HG02981 (cell line): ENCODE measurements around the gene SLX9.
"Not testable (repeated sequence)": the region's sequence is repeated elsewhere in the genome, so short reads cannot be mapped to it uniquely, and the experiment has no call there.

Source experiments
- ATAC-seq: cut with Tn5 transposase; IDR thresholded peaks from one replicate; pipeline ENCODE4 v1.9.1; 2021; ENCODE audit warnings: mild to moderate bottlenecking, moderate library complexity; ENCODE audit not compliant: unreplicated experiment

The SLX9 gene

GRCh38 chr21:44973598-44973997, 33.8 kb downstream of the SLX9 start:
- no peak for ATAC-seq

GRCh38 chr21:44974676-44975075, 34.8 kb downstream of the SLX9 start:
- ATAC-seq, result no peak

DNA sequence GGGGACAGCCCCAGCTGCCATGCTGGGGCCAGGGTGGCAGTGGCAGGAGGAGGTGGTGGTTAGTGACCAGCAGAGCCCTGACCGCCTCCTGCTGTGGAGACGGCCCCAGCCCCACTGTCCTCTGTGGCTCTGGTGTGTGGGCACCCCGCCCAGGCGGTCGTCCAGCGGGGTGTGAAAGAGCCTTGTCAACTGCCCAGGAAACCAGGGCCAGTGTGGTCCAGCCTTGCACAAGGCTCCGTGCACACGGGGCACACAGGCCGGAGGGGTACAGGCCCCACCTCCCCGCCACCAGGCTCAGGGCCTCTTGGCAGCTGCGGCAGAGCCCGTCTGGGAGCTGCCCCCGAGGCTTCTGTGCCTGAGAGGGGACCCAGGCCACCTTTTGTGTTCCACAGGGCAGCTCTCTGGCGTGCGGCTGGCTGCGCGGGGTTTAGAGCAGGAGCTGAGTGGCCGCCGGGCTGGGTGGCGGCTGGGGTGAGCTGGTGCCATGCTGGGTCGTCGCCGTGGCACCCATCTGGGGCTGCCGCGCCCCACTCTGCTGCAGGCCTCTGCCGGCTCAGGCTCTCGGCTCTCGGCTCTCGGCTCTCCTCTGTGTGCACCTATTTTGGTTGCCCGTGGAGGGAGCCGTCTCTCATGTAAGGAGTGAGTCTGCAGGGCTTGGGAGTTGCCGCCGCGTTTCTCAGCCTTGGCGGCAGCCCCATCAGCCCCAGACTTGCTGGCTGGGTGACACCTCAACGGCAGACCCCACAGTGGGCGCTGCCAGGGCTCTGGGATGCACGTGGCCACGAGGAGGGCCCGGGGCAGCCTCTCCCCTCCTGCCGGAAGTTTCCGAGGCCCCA, 36.1 kb downstream of the SLX9 start:
- no peak for ATAC-seq

GRCh38 chr21:44976556-44977393, 36.9 kb downstream of the SLX9 start:
- ATAC-seq, result not testable (repeated sequence)

DNA sequence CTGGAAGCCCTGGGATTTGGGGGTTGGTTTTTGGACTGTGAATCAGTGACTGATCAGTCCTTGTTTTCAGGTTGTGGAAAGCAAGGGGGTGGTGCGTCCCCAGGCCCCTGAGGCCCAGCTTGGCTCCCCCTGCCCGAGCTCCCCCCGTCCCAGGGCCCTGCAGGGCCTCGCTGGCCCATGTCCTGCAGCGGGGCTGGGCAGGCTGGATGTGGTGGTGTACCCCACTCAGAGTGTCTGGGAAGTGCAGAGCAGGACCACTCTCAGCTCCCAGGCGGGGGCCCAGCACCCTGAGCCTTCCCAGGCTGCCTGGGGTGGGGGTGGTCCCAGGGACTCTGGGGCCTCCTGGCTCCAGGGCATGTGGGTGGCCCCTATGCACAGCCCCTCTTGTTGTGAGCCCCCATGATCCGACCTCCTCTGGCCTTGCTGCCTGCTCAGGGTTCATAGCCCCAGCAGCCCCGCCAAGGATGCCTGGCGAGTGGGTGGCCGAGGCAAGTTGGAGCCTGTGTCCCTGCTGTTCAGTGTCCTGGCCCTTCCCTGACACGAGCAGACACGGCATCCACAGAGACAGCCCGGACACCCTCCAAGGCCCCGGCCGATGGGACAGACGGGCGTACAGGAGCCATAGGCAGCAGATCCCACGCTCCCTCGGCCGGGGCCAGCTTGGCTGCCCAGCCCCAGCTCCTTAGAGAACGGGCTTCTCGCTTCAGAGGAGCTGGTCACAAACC, 37.9 kb downstream of the SLX9 start:
- no peak for ATAC-seq

GRCh38 chr21:44979687-44980561, 40.1 kb downstream of the SLX9 start:
- ATAC-seq, result no peak

DNA sequence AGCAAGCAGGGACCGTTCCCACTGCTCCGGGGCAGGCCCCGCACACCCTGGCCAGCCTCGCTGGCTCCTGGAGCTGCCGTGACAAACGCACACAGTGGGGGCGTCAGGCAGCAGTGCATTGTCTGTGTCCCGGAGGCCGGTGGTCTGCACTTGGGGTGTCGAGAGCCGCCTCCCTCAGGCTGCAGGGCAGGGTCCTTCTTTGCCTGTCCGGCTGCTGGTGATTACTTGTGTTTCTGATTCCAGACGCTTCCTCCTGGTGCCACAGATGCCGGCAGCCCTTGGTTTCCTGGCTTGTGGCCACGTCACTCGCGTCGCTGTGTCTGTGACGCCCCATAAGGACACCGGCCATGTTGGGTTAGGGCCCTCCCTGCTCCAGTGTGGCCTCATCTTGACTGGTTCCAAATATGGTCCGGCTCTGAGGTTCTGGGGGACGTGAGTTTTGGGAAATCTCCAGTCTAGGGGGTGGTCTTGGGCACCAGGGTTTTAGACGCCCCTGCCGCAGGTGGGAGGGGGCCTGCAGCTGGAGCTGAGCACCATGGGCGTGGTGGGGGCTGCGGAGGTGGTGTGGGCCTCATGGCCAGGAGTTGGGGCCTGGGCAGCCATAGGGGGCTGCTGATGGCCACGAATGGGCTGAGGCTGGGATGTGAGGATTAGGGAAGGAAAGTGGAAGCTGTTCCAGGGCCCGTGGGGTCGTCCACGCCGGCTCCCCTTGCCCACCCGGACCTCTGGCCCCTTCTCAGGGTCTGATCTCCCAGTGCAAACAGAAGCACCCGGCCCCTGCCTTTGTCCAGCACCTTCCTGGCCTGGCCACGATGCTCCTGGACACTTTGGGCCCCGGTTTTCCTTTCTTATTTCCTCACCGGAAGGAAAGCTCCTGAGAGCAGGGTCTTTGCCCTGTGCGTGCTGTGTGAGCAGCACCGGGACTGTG, 41.0 kb downstream of the SLX9 start:
- no peak for ATAC-seq

DNA sequence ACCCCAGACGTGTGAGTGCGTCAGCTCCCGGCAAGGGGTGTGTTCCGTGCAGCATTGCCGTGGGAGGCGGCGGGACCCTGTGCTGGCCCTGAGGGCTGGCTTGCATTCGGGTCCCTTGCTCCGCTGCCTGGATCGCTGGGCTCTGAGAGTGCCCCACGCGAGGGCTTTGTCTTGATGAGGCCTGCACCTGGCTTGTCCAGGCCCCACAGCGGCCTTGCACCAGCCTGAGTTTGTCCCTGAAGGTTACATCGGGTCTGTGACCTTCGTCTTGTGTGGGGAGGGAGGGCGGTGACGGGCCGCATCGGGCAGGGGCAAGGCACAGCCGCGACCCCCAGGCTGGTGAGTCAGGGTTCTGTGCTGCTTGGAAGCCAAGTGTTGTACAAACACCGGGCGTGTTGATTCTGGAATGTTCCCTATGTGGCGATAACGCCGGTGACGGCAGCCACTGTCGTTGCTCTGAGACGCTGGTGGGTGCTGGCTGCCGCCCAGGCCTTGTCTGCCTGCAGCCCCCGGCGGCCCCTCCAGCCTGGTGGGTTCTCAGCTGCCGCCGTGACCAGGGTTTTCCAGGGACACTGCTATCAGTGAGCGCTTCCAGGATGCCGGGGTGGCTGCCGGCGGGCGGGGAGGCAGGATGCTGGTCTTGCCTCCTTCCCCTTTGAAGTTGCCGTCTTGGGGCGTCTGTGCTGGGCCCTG, 42.9 kb downstream of the SLX9 start:
- no peak for ATAC-seq

GRCh38 chr21:44983421-44984206, 43.8 kb downstream of the SLX9 start:
- no peak for ATAC-seq

DNA sequence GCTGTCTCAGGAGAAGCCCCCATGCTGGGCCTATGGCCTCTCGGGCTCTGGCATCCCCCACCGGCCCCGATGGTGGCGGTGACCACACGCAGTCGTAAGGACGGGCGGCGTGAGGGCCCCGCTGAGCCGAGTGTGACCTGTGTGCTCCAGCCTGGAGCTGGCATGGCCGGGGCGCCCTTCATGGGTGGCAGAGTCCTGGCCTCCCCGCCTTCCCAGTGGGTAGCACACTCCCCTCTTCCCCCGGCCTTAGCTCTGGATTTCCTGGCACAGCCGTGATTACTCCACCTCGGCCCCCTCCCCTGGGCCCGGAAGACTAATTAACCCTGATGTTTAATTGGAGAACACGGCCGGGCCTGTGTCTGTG, 44.6 kb downstream of the SLX9 start:
- no peak for ATAC-seq

DNA sequence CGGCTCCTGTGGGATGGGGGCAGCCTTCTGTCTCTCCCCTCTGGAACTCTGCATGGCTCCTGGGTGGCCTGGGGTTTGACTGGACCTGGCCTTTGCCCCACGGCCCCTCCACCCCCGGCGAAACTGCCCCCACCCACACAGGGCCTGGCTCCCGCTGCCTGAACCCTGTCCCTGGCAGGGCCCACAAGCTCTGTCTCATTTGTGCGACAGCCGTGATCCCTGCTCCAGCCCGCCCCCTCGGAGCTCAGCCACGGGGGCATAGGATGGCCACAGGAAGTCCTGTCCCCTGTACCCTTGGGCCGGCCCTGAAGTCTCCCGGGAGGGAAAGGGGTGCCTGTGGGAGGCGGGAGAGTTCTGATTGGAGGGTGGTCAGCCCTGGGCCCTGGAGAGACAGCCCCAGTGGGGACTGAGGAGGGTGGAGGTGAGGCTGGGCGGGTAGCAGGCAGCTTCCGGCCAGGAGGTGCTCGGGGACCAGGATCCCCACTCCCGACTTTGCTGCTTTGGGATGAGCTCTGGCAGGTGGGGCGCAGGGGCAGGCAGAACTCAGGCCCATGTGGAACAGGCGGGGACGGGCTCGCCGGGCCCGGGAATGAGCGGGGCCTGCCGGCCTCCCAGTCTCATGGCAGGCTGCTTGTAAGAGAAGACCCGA, 45.1 kb downstream of the SLX9 start:
- no peak for ATAC-seq

GRCh38 chr21:44985441-44986401, 45.9 kb downstream of the SLX9 start:
- no peak for ATAC-seq

GRCh38 chr21:44986471-44987291, 46.9 kb downstream of the SLX9 start:
- ATAC-seq, result no peak

GRCh38 chr21:44987301-44987885, 47.6 kb downstream of the SLX9 start:
- no peak for ATAC-seq
